Fibroblast of skin of right quadriceps (primary cell): ENCODE measurements around the gene DYRK3.
"Not testable (repeated sequence)": the region's sequence is repeated elsewhere in the genome, so short reads cannot be mapped to it uniquely, and the experiment has no call there.

Experiments used
- DNase-seq: peaks from one replicate; pipeline ENCODE4 v3.0.0-alpha.2; 2013

DYRK3 gene

DNA sequence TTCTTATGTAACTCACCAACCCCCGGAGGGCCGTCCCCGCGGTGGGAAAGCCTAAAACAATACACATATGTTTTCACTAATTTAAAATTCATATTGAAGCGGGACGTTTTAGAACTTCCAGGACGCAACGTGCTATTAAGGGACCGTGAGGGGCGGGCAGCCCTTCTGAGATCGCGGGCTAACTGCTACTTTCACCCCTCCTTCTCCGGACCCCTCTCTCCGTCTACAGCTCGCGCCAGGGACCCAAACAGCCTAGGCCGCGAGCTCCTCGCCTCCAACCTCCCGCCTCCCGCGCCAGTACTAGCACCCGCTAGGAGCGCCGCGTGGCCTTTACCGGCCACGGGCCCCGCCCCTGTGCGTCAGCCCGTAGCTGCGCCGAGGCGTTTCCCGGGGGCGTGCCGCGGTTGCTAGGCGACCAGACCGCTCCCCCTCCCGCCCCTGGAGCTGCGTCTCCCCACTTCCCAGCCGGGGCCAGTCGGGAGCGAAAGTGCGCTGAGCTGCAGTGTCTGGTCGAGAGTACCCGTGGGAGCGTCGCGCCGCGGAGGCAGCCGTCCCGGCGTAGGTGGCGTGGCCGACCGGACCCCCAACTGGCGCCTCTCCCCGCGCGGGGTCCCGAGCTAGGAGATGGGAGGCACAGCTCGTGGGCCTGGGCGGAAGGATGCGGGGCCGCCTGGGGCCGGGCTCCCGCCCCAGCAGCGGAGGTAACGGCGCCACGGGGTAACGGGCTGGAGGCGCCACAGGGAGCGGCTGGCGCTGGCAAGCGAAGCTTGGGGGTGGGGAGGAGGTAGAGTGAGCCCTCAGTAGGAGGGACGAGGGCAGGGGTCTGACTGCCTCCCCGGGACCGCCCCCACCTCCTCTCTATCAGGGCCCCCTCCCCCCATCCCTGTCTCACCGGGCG is at the start of gene DYRK3:
Gene DYRK3, plus strand, starts transcription at position 457 of the 898 bp plus-strand sequence. Its CDS starts 168 bp downstream, at position 625.
- DNase-seq, result peak; percentile 93

DNA sequence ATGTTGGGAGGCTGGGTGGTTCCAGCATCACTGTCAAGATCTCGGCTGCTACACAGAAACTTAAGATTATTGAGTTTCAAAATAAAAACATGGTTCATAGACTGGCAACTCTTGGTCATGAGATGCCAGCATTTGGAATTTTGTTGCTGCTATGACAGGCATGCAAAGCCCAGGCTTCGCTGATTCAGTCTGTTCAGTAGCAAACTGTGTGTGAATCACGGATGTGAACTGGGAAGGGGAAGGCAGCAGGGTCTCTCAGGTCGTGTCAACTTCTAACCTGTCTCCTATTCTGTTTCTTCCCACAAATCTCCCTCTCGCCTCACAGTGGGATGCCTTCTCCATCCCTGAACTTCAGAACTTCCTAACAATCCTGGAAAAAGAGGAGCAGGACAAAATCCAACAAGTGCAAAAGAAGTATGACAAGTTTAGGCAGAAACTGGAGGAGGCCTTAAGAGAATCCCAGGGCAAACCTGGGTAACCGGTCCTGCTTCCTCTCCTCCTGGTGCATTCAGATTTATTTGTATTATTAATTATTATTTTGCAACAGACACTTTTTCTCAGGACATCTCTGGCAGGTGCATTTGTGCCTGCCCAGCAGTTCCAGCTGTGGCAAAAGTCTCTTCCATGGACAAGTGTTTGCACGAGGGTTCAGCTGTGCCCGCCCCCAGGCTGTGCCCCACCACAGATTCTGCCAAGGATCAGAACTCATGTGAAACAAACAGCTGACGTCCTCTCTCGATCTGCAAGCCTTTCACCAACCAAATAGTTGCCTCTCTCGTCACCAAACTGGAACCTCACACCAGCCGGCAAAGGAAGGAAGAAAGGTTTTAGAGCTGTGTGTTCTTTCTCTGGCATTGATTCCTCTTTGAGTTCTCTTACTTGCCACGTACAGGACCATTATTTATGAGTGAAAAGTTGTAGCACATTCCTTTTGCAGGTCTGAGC is 48.6 kb upstream of the DYRK3 start:
- no peak for DNase-seq

DNA sequence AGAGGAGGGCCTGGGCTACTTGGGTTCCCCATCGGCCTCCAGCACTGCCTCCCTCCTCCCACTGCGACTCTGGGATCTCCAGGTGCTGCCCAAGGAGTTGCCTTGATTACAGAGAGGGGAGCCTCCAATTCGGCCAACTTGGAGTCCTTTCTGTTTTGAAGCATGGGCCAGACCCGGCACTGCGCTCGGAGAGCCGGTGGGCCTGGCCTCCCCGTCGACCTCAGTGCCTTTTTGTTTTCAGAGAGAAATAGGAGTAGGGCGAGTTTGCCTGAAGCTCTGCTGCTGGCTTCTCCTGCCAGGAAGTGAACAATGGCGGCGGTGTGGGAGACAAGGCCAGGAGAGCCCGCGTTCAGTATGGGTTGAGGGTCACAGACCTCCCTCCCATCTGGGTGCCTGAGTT is 47.4 kb upstream of the DYRK3 start:
- DNase-seq, result no peak

DNA sequence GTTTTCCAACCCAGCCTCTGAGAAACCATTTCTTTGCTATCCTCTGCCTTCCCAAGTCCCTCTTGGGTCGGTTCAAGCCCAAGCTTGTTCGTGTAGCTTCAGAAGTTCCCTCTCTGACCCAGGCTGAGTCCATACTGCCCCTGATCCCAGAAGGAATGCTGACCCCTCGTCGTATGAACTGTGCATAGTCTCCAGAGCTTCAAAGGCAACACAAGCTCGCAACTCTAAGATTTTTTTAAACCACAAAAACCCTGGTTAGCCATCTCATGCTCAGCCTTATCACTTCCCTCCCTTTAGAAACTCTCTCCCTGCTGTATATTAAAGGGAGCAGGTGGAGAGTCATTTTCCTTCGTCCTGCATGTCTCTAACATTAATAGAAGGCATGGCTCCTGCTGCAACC is 46.8 kb upstream of the DYRK3 start:
- DNase-seq, result no peak

DNA sequence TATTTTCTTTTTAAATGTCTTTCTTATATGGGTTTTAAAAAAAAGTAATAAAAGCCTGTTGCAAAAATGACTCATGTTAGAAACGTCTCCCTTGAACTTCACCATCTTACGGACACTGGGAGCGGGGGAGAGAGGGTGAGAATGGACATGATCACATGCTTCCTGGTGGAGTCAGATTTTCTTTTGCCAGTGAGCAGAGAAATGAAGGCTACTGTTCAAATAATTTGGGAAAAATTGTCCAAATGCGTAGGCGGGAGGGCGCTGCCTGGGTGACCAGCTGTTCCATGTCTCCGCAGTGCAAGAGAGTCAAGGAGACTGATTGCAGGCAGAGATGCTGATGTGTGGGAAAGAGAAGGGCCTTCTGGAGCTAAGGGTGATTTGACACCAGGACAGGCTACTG is 46.1 kb upstream of the DYRK3 start:
- peak; percentile 84 for DNase-seq

DNA sequence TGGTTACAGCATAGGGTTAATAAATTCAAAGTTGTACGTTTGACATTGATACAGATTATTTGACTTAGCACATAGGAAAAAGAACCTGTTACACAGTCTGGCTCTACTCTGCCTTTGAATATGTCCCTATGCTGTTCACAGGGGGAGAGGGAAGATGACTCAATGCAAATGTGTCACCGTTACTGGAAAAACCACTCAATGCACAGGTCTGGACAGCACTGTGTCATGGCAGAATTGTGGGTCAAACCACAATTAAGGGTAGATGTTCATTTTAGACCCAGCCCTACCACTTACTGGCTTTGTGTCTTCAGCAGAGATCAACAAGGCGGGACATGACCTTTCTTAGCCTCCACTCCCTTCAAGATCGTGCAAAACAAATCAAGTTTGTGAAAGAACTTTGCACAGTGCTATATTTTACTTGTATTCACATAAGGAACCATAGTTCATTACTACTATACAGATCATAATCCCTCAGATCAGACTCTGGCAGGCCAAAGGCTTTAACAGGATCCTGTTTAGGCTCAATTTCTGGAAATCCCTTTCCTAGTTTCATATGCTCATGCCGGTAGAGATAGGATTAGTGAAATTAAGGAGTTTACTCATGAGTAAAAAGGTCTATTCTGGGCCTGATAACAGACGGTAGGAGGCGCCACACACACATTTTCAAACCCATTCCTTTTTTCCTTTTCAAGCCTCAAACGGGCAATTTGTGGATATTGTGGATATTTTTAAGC is 45.1 kb upstream of the DYRK3 start:
- DNase-seq, result peak; percentile 64

DNA sequence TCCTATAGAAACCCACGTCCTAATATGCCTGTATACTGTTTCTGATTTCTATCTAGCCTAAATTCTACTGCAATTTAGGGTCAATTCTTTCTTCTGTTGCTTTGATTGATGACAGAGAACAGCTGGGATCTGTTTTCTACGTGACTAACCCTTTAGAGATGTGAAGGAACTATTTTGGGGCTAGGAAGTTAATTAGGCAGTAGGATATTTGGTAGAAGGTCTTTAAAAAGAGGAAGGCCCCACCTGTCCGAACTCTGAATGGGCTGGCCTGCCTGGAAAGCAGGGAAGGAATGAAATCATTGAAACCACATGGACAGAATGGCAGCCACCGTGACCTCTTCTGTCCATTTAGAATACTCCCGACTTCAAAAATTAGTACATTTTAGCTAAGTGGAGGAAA is 44.1 kb upstream of the DYRK3 start:
- peak; percentile 49 for DNase-seq

DNA sequence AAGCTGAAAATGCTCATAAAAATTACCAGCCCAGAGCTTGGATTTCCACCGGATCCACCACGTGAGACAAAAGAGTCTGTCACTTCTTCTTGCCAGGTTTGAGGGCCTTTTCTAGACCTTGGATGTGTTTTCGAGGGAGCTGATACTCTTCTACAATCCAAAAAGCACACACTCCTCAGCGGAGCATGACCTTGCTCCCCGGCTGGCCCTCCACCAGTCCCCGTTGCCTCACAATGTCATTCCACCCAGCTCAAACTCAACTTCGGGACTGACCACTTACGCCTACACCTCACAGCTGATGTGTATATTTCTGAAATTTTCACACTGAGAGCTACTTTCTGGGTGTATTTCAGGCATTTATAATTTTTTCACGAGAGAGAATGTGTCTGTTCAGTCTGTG is 43.6 kb upstream of the DYRK3 start:
- no peak for DNase-seq

DNA sequence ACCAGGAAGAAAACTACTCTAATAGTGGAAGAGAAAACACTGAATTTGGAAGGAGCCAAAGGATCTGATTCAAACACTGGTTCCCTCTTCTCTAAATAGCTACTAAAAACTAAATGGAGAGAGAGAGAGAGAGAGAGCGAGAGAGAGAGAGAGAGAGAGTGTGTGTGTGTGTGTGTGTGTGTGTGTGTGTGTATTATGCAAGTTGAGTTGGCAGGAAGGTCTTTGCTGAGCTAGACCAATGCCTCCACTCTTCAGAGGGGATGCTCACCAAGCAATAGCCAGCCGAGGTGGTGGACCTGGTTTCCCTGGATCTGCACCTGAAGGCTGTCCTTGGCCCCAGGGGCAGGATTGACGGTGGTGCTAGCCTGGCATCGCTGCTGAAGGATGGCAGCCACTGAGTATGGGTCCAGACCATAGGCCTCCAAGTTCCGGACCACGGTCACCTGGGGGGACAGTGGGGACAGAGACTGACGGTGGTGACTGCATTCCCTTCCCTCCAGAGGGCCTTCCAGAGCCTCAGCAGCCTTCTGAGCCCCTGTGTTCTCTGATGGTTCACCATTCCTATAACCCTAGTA is 41.9 kb upstream of the DYRK3 start:
- DNase-seq, result no peak

DNA sequence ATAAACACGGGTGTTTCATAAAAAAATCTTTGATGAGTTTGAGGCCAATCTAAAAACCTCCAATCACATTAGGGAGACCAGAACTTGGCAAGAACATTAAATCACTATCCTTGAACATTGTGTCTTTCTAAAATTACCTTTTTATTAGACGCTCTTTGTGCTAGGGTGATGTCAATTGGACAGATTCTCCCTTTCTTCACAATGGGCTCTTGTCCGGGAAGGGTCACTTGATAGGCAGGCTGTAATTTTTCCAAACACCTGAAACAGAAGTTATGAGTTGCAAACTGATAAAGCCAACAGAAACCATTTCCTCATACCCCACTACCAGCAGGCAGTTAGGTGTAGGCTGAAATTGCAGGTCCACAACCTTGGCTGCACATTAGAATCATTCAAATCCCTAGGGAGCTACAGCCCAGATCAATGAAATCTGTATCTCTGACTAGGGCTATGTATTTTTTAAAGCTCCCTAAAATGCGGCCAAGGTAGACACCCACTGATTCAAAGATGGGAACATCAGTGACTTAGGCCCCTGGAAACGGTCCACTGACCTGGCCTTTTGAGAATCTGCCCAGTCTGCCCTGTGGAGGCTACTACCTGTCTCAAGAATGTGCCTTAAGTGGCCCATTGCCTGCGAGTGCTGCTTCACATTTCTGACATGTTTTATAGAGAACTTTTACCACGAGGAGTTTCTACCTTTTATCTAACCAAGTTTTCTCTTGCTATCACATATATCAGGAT is 39.6 kb upstream of the DYRK3 start:
- no peak for DNase-seq

DNA sequence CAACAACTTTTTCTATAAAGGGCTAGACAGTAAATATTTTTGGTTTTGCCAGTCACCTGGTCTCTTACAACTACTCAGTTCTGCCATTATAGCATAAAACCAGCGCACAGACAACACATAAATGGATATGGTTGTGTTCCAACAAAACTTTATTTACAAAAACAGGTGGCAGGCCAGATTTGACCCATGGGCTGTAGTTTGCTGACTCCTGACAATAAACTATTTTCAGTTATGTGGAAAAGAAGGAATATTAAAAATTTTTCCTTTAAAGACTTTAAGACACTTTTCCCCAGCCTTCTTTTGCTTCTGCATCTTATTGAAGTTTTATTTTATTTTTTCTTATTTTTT is 39.0 kb upstream of the DYRK3 start:
- no peak for DNase-seq

DNA sequence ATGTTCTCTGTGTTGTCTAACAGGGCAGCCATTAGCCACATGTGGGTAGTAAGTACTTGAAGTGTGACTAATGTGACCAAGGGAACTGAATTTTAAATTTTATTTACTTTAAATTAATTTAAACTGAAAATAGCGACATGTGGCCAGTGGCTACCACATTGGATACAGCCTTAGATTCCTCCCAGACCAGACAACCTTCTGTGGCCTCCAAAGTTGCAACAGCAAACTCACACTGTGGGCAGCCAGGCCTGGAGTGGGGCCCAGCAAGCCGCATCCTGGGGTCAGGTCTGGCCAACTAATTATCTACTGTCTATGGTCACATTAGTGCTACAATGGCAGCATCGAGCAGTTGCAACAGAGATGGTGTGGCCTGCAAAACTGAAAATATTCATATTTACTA is 34.8 kb upstream of the DYRK3 start:
- DNase-seq, result no peak

DNA sequence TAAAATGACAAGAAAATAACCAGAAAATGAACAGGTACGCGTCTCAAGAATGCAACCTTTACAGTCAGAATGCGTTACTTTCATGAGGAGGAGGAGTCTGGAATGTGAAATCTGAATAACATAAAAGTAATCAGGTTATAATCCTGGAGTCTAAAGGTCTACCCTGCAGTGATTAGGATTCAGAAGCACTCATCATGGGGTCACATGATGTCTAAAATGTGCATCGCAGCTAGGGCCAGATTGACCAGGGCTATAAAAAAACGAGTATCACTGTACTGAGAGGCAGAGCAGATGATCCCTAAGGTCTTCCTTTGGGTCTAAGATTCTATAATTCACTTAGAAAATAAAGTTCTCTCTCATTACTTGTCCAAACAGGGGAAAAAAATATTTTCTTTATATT is 30.5 kb upstream of the DYRK3 start:
- no peak for DNase-seq

DNA sequence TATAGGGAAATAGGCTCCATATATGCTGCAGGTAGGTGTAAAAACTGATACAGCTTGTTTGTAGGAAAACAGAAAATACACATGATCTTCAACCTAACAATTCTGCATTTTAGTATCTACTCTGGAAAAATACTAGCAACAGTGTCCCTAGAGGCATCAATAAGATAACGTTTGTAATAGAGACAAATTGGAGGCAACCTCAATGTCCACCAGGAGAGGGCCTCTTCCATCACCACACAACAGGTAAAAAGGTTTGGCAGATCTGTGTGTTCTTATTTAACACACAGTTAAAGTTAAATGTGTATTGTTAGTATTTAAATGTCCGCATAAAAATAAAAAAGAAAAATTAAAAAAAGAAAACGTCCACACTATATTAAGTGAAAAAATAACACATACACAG is 28.5 kb upstream of the DYRK3 start:
- peak; percentile 15 for DNase-seq

DNA sequence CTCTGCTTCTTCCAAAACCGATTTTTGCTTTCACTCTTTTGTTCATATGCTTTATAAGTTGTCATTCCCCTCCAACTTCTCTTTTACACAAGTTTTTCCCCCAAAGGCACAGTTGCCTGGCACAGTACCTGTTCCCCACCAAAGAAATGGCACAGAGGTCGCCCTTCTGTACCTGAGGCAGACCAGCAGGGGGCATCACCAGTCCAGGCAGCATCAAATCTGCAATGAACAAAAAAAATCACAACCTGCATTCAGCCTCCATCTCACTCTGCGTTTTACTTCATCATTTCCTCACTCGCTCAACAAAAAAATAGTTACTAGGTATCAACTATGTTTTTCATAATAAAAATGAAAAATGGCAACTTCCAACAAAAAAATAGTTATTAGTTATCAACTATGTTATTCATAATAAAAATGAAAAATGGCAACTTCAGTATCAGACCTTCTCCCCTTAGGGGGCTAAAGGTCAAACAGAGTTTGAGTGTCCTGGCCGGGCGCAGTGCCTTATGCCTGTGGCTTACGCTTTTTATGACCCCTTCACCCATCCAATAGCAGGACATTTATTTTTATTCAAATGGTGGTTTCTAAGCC is 27.1 kb upstream of the DYRK3 start:
- peak; percentile 18 for DNase-seq

DNA sequence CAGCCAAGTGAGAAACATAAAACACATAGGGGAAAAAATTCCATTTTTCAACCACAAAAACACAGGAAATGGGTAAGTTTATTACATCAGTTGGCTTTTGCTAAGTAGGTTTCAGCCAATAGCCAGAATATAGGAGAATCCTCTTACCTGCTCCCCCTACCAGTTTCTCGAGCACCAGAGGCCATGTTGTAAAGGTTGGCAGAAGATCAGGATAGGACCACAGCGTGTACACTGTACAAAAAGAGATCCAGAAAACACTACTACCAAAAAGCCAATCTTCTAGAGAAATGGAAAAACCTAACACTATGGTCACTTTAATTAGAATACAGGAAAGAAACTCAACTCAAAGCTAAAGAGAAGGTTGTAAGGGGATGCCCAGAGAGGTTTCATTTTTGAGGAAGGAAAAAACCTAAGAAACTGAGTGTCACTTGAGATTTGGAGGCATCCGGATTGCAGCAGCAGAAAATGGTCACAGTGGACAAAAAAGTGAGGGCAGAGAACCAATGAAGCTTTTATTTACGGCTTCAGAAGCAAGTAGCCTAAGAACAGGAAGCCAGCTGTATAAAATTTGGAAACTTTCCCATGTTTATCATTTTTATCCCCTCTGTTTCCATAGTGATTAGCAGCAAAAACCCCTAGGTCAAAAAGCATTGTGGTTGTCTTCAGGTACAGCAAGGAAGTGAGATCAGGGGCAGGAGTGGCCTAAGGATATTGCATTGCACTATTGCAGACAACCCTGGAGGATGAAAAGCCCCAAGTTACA is 25.9 kb upstream of the DYRK3 start:
- no peak for DNase-seq

DNA sequence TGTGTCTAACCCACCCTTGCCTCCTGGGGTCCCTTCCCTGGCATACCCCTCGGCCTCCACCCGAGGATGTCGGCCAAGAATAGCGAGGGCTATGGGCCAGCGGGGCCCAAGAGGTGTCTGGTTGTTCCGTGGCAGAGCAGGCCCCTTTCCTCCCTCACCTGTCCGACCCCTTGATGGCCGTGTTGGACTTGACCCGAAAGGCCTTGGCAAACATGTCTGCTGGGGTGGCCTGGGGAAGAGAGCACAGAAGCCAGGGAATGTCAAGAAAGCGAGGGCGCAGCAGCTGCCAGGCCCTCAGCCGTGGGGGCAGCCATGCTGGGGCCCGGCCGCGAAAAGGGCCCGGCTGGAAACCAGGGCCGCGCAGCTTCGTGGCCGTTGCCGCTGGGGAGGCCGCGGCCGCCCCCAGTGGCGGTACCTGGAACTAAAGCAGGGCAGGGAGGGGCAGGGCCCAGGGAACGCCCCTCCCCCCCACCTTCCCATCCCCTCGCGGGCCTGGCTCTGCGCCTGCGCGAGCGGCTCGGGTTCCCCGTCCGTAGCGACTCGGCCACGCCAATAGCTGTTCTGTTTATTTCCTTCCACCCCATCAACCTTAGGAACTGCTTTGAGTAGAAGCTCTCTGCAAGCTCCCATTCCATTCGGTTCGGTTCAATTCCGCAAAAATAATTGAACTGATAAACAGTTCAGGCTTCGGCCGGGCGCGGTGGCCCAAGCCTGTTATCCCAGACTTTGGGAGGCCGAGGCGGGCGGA is 23.0 kb upstream of the DYRK3 start, which contains the start of gene EIF2D:
Gene EIF2D, minus strand, starts transcription at position 337 of the 748 bp plus-strand sequence. Its CDS starts 123 bp downstream, at position 214.
- peak; percentile 93 for DNase-seq

DNA sequence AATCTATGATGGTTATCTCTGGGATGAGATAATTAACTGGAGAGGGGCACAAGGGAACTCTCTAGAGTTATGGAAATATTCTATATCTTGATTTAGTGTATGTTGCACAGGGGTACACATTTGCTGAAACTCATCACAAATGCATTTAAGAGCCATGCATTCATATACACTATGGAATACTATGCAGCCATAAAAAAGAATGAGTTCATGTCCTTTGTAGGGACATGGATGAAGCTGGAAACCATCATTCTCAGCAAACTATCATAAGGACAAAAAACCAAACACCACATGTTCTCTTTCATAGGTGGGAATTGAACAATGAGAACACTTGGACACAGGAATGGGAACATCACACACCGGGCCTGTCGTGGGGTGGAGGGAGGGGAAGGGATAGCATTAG is 8.9 kb upstream of the DYRK3 start:
- DNase-seq, result not testable (repeated sequence)

DNA sequence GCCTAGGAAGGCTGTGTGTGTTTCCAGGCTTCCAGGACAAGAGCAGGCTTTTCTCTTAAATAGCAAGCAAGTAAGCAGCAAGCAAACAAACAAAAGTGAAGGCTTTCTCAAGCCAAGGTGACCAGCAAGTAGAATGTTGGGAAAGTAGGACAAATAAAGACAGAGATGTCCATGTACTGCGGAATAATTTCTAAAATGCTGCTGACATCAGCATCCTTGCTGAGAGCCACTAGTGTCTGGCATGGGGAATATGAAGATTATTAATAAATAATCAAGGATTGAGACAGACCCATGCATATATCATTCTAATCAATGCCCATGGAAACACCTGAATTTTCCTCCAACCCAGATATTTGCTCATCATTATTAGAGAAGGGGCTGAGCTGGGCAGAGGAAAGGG is 6.4 kb upstream of the DYRK3 start:
- DNase-seq, result no peak

DNA sequence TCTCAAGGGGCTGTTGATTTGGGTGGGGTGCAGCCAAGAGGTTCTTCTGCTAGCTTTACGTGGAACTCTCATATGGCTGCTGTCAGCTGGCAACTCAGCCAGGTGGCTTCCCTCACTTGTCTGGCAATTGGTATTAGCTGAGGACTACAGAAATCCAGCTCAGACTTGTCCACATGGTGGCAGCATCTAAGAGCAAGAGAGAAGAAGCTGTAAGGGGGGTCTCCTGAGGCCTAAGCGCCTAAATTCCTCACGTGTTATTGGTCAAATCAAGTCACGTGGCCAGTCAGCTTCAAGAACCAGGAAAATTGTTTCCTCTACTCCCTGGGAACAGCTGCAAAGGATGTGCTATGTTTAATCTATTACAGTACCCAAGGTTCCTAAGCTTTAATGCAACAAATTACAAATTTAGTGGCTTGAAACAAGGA is 4.2 kb upstream of the DYRK3 start:
- peak; percentile 87 for DNase-seq
